B cell (primary cell): ENCODE results near the gene SSH3. TPM values are rescaled to one million over a fixed set of nuclear protein-coding genes. Genes with fewer than 3 reads are reported as not detected.

ENCODE experiments used
- ATAC-seq: fragments of 200-7000 bp; cut with Tn5 transposase; one replicate; pipeline ENCODE4 v1.10.0; 2021; ENCODE audit warnings: low read depth, mild to moderate bottlenecking, moderate number of reproducible peaks, moderate library complexity
- CTCF ChIA-PET: fragments of 350-600 bp; sonication (Branson Sonifier 250); formaldehyde crosslinking; loops from one replicate; lab custom pipeline; 2021; ENCODE audit warnings: antibody characterized with exemption, inconsistent platforms; lab: Charles Lee
- POLR2A ChIA-PET: fragments of 350-600 bp; sonication (Branson Sonifier 250); formaldehyde crosslinking; loops from one replicate; lab custom pipeline; 2021; ENCODE audit warnings: antibody characterized with exemption; lab: Charles Lee
- DNase-seq: peaks from one replicate; pipeline ENCODE4 v3.0.0; 2013
- H2AFZ ChIP-seq: 2 replicates; pipeline ENCODE4 v1.6.1; 2012; ENCODE audit warnings: mild to moderate bottlenecking, low read depth, low read length; ENCODE audit not compliant: insufficient read depth, poor library complexity, severe bottlenecking
- H3K27ac ChIP-seq, 2 donors: 1 replicate in 1 of 2; 2 replicates in 1 of 2; pipeline ENCODE4 v1.5.1; 2012 to 2013; ENCODE audit warnings: low read length in 2 of 2, mild to moderate bottlenecking in 2 of 2, moderate library complexity in 1 of 2
- H3K27me3 ChIP-seq, 4 experiments: fragments of 200-600 bp in 1 of 4; sonication (generic) in 1 of 4; replicated peaks in 1 of 4; 1 replicate in 2 of 4; 2 replicates in 2 of 4; pipeline versions ENCODE4 v1.6.1 to v1.7.0; 2013 to 2016; ENCODE audit warnings: low read length in 3 of 4, mild to moderate bottlenecking in 2 of 4, mixed read lengths in 1 of 4, moderate library complexity in 1 of 4; ENCODE audit not compliant: insufficient read depth in 4 of 4, control insufficient read depth in 3 of 4; ENCODE audit errors: control extremely low read depth in 1 of 4
- H3K36me3 ChIP-seq, 2 experiments: replicated peaks in 1 of 2; 1 replicate in 1 of 2; 2 replicates in 1 of 2; pipeline versions ENCODE4 v1.6.1 to v1.7.1; 2013; ENCODE audit warnings: low read length in 1 of 2; ENCODE audit not compliant: insufficient read depth in 2 of 2, control insufficient read depth in 1 of 2; ENCODE audit errors: control extremely low read depth in 1 of 2, extremely low read depth in 1 of 2
- H3K4me1 ChIP-seq, 2 donors: fragments of 200-600 bp in 1 of 2; sonication (generic) in 1 of 2; 1 replicate in 1 of 2; 2 replicates in 1 of 2; pipeline versions ENCODE4 v1.5.1 to v1.6.1; 2013 to 2017; ENCODE audit warnings: low read length in 2 of 2; ENCODE audit not compliant: control insufficient read depth in 2 of 2, insufficient read depth in 2 of 2
- H3K4me2 ChIP-seq: replicated peaks from 2 replicates; pipeline ENCODE3; 2012; ENCODE audit warnings: mild to moderate bottlenecking, low read depth, low read length; ENCODE audit not compliant: poor library complexity, severe bottlenecking
- H3K4me3 ChIP-seq, 5 experiments: fragments of 200-600 bp in 1 of 5; sonication (generic) in 1 of 5; 1 replicate in 3 of 5; 2 replicates in 2 of 5; pipeline versions ENCODE4 v1.5.1 to v1.7.0; 2011 to 2016; ENCODE audit warnings: low read length in 4 of 5, mild to moderate bottlenecking in 4 of 5, low read depth in 2 of 5, control low read depth in 1 of 5, moderate library complexity in 1 of 5; ENCODE audit not compliant: insufficient read depth in 1 of 5; ENCODE audit errors: control extremely low read depth in 1 of 5, extremely low read depth in 1 of 5
- H3K79me2 ChIP-seq: fragments of 200-600 bp; sonication (generic); one replicate; pipeline ENCODE4 v1.6.0; 2016; ENCODE audit warnings: low read length; ENCODE audit not compliant: control insufficient read depth, insufficient read depth
- H3K9ac ChIP-seq: fragments of 200-600 bp; sonication (generic); 2 replicates; pipeline ENCODE4 v1.6.1; 2017; ENCODE audit warnings: mild to moderate bottlenecking, low read length, moderate library complexity
- H3K9me3 ChIP-seq, 3 donors: one replicate each; pipeline versions ENCODE4 v1.6.1 to v1.7.1; 2013; ENCODE audit warnings: low read length in 2 of 3; ENCODE audit not compliant: control insufficient read depth in 2 of 3, insufficient read depth in 1 of 3; ENCODE audit errors: control extremely low read depth in 1 of 3
- H4K20me1 ChIP-seq: 2 replicates; pipeline ENCODE4 v1.6.0; 2012; ENCODE audit warnings: mild to moderate bottlenecking, low read length; ENCODE audit not compliant: insufficient read depth, control insufficient read depth, poor library complexity, severe bottlenecking
- H3K27ac Mint-ChIP-seq: one replicate; pipeline ENCODE4 v1.8.0; 2021; ENCODE audit warnings: mixed read lengths
- H3K27me3 Mint-ChIP-seq: one replicate; pipeline ENCODE4 v1.8.0; 2021; ENCODE audit warnings: mixed read lengths
- H3K4me1 Mint-ChIP-seq: one replicate; pipeline ENCODE4 v1.8.0; 2021; ENCODE audit warnings: mixed read lengths
- H3K4me3 Mint-ChIP-seq: one replicate; pipeline ENCODE4 v1.8.0; 2021; ENCODE audit warnings: mixed read lengths
- H3K9me3 Mint-ChIP-seq: one replicate; pipeline ENCODE4 v1.8.0; 2022; ENCODE audit warnings: mixed read lengths; ENCODE audit not compliant: insufficient read depth
- EZH2 ChIP-seq: IDR thresholded peaks from 2 replicates; pipeline ENCODE4 v1.6.1; 2012; ENCODE audit warnings: borderline replicate concordance, low read depth, mild to moderate bottlenecking, moderate library complexity, low read length; ENCODE audit not compliant: insufficient read depth, poor library complexity, severe bottlenecking
- WGBS: methylation state at CpG from one replicate; pipeline ENCODE4 v1.1.5; 2013; ENCODE audit warnings: missing lambda C conversion rate; ENCODE audit not compliant: insufficient coverage; 5-methylcytosine and 5-hydroxymethylcytosine counted together
- intact Hi-C: fragments of 100-400 bp; cut with micrococcal nuclease; formaldehyde crosslinking; loops from one replicate; pipeline ENCODE4 v1.10.0; 2022
- polyA plus RNA-seq: library from polyadenylated mRNA; depleted of rRNA; stranded (reverse); fragments of >200 nt; gene quantifications from 2 replicates; pipeline ENCODE4 v1.2.3, GENCODE V29; 2012
- total RNA-seq, 2 donors: library from RNA; stranded (reverse); fragments of 120-200 nt in 1 of 2; gene quantifications; 1 replicate in 1 of 2; 2 replicates in 1 of 2; pipeline versions ENCODE4 v1.2.3 to v1.2.4, GENCODE V29; 2013 to 2022
- TF ChIP-seq, protein P1 (sequence below): fragments of 200-600 bp; IDR thresholded peaks from one replicate; pipeline ENCODE4 v1.8.0; 2022; ENCODE audit warnings: antibody characterized with exemption, mild to moderate bottlenecking

Gene SSH3
- total and polyA plus RNA-seq, 2 donors (not counting 1 experiment from before 2014, with no cell fraction given): 4.0 to 7.2 TPM

DNA sequence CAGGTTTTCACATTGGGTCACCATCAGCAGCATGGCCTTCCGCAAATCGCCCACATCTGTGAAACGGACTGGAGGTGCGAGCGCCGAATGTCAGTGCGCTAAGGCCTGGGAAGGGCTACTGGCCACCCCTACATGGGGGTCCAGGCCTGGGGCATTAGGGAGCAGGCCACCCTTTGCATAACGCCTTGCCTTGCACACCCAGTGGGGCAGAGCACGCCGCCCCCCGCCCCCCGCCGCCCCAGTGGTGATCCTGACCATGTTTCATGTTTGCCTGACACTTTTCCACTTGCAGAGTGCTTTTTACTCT is 34.4 kb upstream of the SSH3 start:
- no peaks in the 10 kb centered on the region for H3K9me3 ChIP-seq
- intact Hi-C loops: loop anchor here (1.0 to 10.0 kb wide), 4 partner anchors 8 to 316 kb away; partner anchors contain the start of genes CDK2AP2, GSTP1 and PITPNM1
- H3K79me2 ChIP-seq: peaks cover 96% of the 10 kb centered on the region
- peak overlapping the region; percentile 73 to 82 for H3K27ac ChIP-seq
- peaks cover 70% of the 10 kb centered on the region for H4K20me1 ChIP-seq
- ChIA-PET POLR2A (interaction anchor here (1.2 to 7.8 kb wide), 6 partner anchors 8 to 133 kb away, joined by 3 to 131 read pairs (median 32); partner anchors contain the start of genes ANKRD13D and PPP1CA), CTCF (interaction anchor here (1.0 to 8.9 kb wide), 4 partner anchors 8 to 135 kb away, joined by 3 to 229 read pairs (median 28); partner anchors contain the start of gene TBC1D10C)
- 33% methylated on average over 13 of the region's 13 CpGs for WGBS
- H3K9me3 Mint-ChIP-seq: no peaks in the 10 kb centered on the region
- peaks cover 70 to 72% of the 10 kb centered on the region in 2 donors for H3K4me1 ChIP-seq
- no peaks in the 10 kb centered on the region for H3K27me3 Mint-ChIP-seq
- peak overlapping the region; percentile 92 for H3K4me2 ChIP-seq
- no peak overlapping the region for H2AFZ ChIP-seq
- ATAC-seq (no peak), DNase-seq (no peak)
- H3K36me3 ChIP-seq: peaks cover 0 to 55% of the 10 kb centered on the region in 2 experiments
- TF ChIP-seq, protein P1, sequence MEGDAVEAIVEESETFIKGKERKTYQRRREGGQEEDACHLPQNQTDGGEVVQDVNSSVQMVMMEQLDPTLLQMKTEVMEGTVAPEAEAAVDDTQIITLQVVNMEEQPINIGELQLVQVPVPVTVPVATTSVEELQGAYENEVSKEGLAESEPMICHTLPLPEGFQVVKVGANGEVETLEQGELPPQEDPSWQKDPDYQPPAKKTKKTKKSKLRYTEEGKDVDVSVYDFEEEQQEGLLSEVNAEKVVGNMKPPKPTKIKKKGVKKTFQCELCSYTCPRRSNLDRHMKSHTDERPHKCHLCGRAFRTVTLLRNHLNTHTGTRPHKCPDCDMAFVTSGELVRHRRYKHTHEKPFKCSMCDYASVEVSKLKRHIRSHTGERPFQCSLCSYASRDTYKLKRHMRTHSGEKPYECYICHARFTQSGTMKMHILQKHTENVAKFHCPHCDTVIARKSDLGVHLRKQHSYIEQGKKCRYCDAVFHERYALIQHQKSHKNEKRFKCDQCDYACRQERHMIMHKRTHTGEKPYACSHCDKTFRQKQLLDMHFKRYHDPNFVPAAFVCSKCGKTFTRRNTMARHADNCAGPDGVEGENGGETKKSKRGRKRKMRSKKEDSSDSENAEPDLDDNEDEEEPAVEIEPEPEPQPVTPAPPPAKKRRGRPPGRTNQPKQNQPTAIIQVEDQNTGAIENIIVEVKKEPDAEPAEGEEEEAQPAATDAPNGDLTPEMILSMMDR: no peak
- TF ChIP-seq EZH2: no peak
- H3K27ac Mint-ChIP-seq: peak overlapping the region; percentile 98
- peaks cover 78% of the 10 kb centered on the region for H3K4me1 Mint-ChIP-seq
- H3K27me3 ChIP-seq: no peaks in the 10 kb centered on the region
- H3K9ac ChIP-seq: peak overlapping the region; percentile 95
- peak overlapping the region; percentile 98 for H3K4me3 Mint-ChIP-seq
- H3K4me3 ChIP-seq: peak overlapping the region; percentile 80 to 89 (median 87)
